Effector memory CD8-positive, alpha-beta T cell (primary cell): ENCODE measurements around the gene FIBP.
A peak's percentile ranks its signal among the peaks of the same experiment; 100 is the strongest.

Experiments
- ATAC-seq: fragments of 150-1000 bp; cut with Tn5 transposase; replicated peaks from 2 replicates; pipeline ENCODE4 v1.10.0; 2021; ENCODE audit warnings: mild to moderate bottlenecking, moderate library complexity
- DNase-seq, 3 experiments: peaks; one replicate each; pipeline ENCODE4 v3.0.0; 2021
- H3K27ac Mint-ChIP-seq, 2 donors: one replicate each; pipeline ENCODE4 v1.8.0; 2022; ENCODE audit warnings: mild to moderate bottlenecking in 2 of 2, mixed read lengths in 2 of 2, moderate library complexity in 2 of 2
- H3K27me3 Mint-ChIP-seq, 2 donors: one replicate each; pipeline ENCODE4 v1.8.0; 2022; ENCODE audit warnings: mixed read lengths in 2 of 2
- H3K36me3 Mint-ChIP-seq: one replicate; pipeline ENCODE4 v1.8.0; 2022; ENCODE audit warnings: mild to moderate bottlenecking, moderate library complexity, mixed read lengths; ENCODE audit not compliant: insufficient read depth
- H3K4me1 Mint-ChIP-seq, 2 donors: one replicate each; pipeline ENCODE4 v1.8.0; 2022; ENCODE audit warnings: low read depth in 2 of 2, mixed read lengths in 2 of 2
- H3K4me3 Mint-ChIP-seq, 2 donors: one replicate each; pipeline ENCODE4 v1.8.0; 2022; ENCODE audit warnings: mild to moderate bottlenecking in 2 of 2, mixed read lengths in 2 of 2, moderate library complexity in 2 of 2
- H3K9me3 Mint-ChIP-seq, 2 donors: one replicate each; pipeline ENCODE4 v1.8.0; 2022; ENCODE audit warnings: mixed read lengths in 2 of 2

Gene FIBP

DNA sequence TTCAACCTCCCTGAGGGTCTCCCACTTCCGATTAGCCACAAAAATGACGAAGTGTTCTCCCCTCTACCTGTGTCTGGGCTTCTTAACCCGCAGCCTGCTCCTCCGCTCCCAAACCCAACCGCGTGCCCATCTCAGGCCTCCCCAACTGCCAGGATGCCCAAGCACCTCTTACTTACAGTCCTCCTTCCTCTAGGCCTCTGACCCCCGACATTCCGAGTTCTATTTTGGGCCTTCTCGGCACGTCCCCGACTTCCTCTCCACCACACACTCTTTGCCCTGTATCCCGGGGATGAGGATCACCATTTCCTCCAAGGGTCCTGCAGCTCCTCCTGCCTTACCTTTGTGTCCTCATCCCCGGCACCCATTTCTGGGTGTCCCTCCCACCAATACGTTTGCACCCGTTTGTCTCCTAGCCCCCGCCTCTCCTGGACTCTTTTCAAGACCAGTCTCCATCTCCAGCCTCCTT lies 28.4 kb downstream of the FIBP start:
- peak in 1 of 3 experiments; percentile 38 for DNase-seq
- peak overlapping the region; percentile 79 to 92 for H3K27ac Mint-ChIP-seq
- peaks cover 47 to 59% of the 10 kb centered on the region in 2 donors for H3K4me1 Mint-ChIP-seq
- no peaks in the 10 kb centered on the region for H3K9me3 Mint-ChIP-seq
- peak overlapping the region; percentile 88 to 94 for H3K4me3 Mint-ChIP-seq
- no peak for ATAC-seq
- H3K27me3 Mint-ChIP-seq = no peaks in the 10 kb centered on the region
- peaks cover 78% of the 10 kb centered on the region for H3K36me3 Mint-ChIP-seq

DNA sequence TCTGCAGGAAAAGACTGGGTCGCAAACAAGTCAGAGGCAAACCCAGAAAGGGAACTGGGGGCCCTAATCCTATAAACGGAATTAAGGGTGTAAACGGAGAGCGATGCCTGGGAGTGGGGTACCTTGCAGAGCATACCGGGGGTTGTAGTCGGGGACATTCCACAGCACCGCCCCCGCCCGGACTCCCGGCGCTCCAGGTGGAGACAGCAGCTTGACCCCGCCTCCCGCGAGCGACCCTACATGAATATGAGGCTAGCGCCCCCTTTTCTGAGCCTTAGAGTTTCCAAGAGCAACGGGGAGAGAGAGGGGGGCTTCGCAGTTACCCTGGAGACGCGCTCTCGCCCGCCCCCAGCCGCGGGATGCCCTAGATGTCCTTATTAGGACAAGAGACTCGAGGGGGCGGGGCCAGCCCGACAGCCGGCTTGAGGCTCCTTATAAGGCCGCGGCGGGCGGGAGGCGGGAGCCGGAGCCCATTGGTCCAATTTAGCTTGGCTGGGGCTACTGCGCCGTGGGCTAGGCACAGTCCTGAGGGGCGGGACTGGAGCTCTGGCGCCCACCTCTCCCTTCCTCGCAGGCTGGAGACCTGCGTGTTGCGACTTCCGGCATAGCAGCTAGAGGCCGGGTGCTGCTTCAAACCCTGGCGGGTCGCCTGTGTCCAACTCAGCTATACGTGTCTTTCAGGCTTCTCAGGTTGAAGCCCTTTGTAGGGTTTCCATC lies 29.0 kb downstream of the FIBP start:
- peaks cover 78% of the 10 kb centered on the region for H3K36me3 Mint-ChIP-seq

DNA sequence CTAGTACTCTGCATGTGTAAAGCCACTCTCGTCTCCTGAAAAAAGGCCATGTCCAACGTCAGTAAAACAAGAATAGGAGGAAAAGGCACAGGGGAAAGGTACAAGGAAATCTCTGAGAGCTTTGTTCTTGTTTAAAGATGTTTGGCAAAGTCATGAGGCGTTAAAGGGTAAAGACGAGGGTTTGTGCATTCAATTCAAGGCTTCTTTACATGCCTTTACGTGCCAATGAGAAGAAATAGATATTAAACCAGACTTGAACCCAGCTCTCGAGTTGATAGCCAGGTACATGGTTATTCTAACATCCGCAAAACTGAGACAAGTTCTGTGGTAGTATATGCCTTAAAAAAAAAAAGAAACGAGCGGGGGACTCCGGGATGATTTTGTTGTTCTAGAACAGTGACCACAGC lies 29.6 kb downstream of the FIBP start:
- DNase-seq (no peak), ATAC-seq (no peak)
- H3K4me1 Mint-ChIP-seq = peaks cover 57 to 69% of the 10 kb centered on the region in 2 donors
- H3K9me3 Mint-ChIP-seq = no peaks in the 10 kb centered on the region
- H3K36me3 Mint-ChIP-seq = peaks cover 80% of the 10 kb centered on the region
- no peaks in the 10 kb centered on the region for H3K27me3 Mint-ChIP-seq
- H3K4me3 Mint-ChIP-seq = peak overlapping the region; percentile 88 to 94
- peak overlapping the region; percentile 79 to 92 for H3K27ac Mint-ChIP-seq

More for the DNA sequence above, 29.0 kb downstream of the FIBP start:
- DNase-seq (peak; percentile 91 to 97 (median 95)), ATAC-seq (peak; percentile 64)
- Mint-ChIP-seq H3K4me3 (peak overlapping the region; percentile 88 to 94), H3K27me3 (no peaks in the 10 kb centered on the region), H3K4me1 (peaks cover 52 to 65% of the 10 kb centered on the region in 2 donors), H3K27ac (peak overlapping the region; percentile 79 to 92), H3K9me3 (no peaks in the 10 kb centered on the region)

DNA sequence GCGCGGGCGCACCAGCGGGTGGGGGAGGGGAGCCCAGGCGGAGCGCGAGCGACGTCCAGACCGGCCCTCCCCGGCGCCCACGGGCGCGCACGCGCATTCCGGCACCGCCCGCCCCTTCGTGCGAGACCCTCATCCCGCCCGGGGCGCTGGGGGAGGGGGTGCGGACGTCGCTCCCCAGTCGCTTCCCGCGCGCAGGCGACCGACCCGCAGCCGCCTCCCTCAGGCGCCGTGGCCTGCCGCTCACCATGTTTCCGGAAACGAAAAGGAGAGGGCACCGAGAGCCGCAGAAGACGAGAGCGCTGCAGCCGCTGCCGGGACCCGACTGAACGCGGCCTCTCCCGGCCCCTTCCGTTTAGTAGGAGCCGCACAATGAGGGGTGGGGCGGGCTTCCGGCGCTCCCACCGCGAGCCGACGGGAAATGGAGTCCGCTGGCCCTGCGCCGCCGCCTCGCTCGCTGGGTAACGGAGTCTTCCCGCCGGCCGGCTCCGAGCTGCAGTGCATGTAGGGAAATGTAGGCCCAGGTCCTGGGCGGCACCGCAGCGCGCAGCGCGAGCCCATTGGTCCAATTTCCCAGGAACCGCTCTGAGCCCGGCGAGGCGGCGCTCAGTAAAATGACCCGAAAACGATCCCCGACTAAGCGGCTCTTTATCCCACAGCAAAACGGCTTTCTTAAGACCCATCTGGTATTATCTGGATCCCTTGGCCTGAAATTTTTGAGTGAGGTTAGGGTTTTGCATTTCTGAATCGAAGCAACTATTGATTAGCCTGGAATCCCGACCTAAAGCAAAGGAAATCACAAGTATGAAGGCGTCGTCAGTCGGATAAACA lies 30.2 kb downstream of the FIBP start, which contains the start of gene CFL1:
Gene CFL1, minus strand, starts transcription at position 328 of the 828 bp plus-strand sequence. Its CDS starts 81 bp downstream, at position 247.
- H3K9me3 Mint-ChIP-seq = no peaks in the 10 kb centered on the region
- peaks cover 60 to 69% of the 10 kb centered on the region in 2 donors for H3K4me1 Mint-ChIP-seq

DNA sequence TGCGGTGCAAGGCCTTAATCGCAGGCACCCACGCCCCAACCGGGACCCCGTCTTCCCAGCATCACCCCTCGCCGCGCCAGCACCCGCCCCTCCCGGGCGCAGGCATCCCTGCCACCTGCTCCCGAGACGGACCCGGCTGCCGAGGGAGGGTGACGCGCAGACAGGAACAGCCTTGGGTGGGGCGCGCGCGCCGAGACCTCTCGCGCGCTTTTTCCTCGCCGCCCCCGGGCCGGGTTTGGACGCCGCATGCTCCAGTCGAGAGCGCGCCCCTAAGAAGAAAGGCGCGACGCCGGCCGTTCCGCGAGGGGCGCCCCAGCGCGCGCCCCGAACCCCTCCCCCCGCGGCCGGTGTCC lies 30.8 kb downstream of the FIBP start:
- ATAC-seq (no peak), DNase-seq (peak; percentile 65 to 74 (median 66))
- Mint-ChIP-seq H3K36me3 (peaks cover 77% of the 10 kb centered on the region), H3K27ac (peak overlapping the region in 1 of 2 donors; percentile 92), H3K27me3 (no peaks in the 10 kb centered on the region), H3K4me1 (peaks cover 54 to 63% of the 10 kb centered on the region in 2 donors), H3K9me3 (no peaks in the 10 kb centered on the region), H3K4me3 (peak overlapping the region; percentile 88 to 94)

More for the DNA sequence above, 30.2 kb downstream of the FIBP start, which contains the start of gene CFL1:
- ATAC-seq = peak; percentile 62
- peak; percentile 93 to 95 (median 94) for DNase-seq
- H3K36me3 Mint-ChIP-seq = peaks cover 80% of the 10 kb centered on the region
- peak within 1 kb of the TSS; percentile 88 to 94 for H3K4me3 Mint-ChIP-seq
- H3K27ac Mint-ChIP-seq = peak within 1 kb of the TSS; percentile 79 to 92
- H3K27me3 Mint-ChIP-seq = no peaks in the 10 kb centered on the region

DNA sequence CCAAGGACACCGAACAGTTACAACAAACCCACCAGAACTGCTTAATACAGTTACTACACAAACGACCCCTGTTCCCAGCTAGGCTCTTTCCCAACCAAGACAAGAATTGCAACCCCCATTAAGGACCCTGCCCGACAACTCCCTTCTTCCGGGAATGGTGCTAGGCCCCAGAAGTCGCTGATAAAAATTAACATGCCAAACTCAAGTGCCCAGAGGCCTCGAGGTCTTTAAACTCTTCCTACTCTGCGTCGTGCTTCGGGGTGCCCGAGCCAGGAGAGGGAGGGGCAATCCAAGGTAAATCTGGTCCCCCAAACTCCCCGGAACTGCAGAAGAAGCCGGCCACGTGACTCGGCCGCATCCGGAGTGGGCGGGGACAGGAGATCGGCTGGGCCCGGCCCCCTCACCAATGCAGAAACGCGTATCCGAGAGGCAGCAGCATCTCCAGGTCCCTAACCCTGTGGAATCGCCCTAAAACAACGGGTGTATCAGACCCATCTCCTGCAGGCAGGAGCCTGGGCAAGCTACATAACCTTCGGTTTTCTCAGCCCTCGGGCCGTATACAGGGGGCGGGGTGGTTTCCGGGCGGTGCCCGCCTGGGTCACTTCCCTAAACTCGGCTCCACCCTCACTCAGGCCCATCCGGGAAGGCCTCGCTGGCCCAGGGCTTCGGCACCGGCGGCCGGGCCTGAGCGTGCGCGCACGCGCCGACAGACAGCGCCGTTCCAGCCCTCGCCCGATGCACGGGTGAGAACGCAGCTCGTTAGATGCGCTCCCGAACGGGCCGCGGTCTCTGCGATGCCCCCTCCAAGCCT lies 31.4 kb downstream of the FIBP start:
- peak; percentile 9 for ATAC-seq
- Mint-ChIP-seq H3K27me3 (no peaks in the 10 kb centered on the region), H3K9me3 (no peaks in the 10 kb centered on the region), H3K4me3 (peak overlapping the region; percentile 88 to 94), H3K27ac (peak overlapping the region; percentile 89 to 92), H3K4me1 (peaks cover 56 to 62% of the 10 kb centered on the region in 2 donors), H3K36me3 (peaks cover 80% of the 10 kb centered on the region)
- peak; percentile 79 to 81 (median 79) for DNase-seq

DNA sequence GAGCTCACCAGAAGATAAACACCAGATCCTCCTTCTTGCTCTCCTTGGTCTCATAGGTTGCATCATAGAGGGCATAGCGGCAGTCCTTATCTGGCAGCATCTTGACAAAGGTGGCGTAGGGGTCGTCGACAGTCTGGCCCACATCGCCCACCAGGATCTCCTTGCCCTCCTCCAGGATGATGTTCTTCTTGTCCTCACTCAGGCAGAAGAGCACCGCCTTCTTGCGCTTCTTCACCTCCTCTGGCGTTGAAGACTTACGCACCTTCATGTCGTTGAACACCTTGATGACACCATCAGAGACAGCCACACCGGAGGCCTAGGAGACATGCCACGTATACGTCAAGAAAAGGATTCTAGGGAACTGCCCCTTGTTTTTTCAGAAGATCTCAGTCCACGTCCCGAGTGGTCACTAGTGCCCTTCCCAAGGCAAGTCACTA lies 32.3 kb downstream of the FIBP start:
- peak overlapping the region; percentile 88 to 94 for H3K4me3 Mint-ChIP-seq
- H3K36me3 Mint-ChIP-seq = peaks cover 88% of the 10 kb centered on the region
- H3K27me3 Mint-ChIP-seq = no peaks in the 10 kb centered on the region
- no peak for DNase-seq
- peak overlapping the region in 1 of 2 donors; percentile 92 for H3K27ac Mint-ChIP-seq
- H3K9me3 Mint-ChIP-seq = no peaks in the 10 kb centered on the region
- peaks cover 52 to 55% of the 10 kb centered on the region in 2 donors for H3K4me1 Mint-ChIP-seq
- no peak for ATAC-seq

DNA sequence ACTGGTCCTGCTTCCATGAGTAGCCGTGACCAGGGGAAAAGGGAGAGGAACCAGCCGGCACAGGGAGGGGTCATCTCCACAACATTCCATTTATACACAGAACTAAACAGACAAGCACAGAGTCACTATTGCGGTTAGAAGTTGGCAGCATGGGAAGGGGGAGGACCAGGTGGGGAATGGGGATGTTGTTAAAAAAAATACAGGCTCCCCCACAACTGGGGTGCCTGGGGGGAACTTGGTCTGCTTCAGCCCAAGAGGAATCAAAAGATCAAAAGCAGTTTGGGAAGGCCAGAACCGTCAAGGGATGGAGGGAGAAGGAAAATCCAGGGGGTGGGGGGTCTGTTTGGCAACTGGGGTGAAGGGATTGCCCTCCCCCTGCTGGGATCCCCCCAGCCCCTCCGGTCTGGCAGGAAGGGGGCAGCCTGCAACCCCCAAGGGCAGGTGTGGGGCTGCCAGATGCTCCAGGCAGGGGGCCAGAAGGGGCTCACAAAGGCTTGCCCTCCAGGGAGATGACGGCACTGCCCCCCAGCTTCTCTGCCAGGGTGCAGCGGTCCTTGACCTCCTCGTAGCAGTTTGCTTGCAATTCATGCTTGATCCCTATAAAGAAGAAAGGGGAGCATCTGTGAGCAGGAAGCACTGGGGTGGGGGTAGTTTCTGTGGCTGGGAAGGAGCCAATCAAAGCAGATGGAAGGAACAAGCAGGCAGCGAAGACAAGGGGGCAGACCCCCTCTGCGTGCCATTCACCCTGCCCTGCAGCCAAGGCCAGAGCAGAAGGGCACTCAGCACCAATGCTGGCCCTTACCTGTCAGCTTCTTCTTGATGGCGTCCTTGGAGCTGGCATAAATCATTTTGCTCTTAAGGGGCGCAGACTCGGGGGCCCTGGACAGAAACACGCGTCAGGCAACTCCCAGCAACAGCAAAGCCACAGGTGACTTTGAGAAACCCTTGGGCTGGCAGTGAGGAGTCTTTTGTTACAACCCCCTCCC lies 33.1 kb downstream of the FIBP start:
- peaks cover 93% of the 10 kb centered on the region for H3K36me3 Mint-ChIP-seq

DNA sequence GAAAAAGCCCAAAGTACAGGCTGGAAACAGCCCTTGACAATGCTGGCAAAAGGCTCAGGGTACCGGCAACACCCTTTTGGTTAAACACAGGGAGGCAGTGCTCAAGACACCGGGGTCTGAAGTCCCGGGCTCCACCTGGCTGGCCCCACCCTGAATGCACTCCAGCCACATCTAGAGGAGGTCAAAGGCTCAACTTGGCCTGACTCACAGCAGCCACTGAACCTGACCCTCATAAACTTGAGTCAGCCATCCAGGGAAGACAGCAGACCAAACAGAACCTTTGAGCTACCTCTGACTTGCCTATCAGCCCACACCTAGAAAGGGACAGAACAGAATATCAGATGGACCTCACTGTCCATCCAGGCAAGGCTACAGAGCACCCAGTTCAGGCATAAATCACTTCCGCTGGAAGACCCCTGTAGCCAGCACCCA lies 34.1 kb downstream of the FIBP start:
- Mint-ChIP-seq H3K36me3 (peaks cover 88% of the 10 kb centered on the region), H3K9me3 (no peaks in the 10 kb centered on the region), H3K4me3 (peak overlapping the region; percentile 50 to 62), H3K4me1 (peaks cover 40 to 43% of the 10 kb centered on the region in 2 donors), H3K27ac (peak overlapping the region in 1 of 2 donors; percentile 83), H3K27me3 (no peaks in the 10 kb centered on the region)
- ATAC-seq = no peak
- DNase-seq = no peak

More for the DNA sequence above, 33.1 kb downstream of the FIBP start:
- DNase-seq (no peak), ATAC-seq (no peak)
- Mint-ChIP-seq H3K4me1 (peaks cover 47 to 49% of the 10 kb centered on the region in 2 donors), H3K9me3 (no peaks in the 10 kb centered on the region), H3K4me3 (peak overlapping the region; percentile 50 to 88), H3K27me3 (no peaks in the 10 kb centered on the region), H3K27ac (no peak overlapping the region)

DNA sequence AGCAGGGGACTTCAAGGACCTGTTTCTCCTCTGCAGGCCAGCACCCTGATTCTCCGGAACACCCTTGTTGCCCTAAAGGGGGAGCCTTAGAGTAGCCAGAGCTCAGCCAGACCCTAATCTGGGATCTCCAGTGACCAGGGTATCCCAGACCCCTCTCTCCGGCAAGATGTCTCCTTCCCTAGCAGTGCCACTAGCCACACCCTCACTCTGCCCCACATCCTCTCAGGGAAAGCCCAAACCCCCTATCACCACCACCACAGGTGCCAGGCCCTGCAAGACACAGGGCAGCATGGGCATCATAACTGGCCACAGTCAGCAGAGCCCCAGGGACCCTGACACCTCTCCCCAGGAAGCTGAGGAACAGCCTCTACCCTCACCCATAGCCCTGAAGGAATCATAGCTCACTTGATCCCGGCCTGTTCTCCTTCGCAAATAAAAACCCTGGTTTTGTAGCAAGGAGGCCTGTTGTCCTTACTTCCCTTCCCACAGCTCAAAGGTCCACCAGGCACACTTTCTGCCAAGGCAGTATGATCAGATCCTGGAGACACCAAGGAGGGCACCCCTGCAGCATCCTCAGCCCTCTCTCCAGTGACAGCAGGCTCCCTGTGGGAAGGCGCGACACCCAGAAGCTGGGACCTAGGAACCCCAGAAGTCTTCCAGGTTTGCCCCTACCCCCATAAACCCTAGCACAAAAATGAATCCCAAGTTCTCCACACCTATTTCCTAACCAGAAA lies 34.9 kb downstream of the FIBP start:
- Mint-ChIP-seq H3K36me3 (peaks cover 81% of the 10 kb centered on the region), H3K27ac (peak overlapping the region in 1 of 2 donors; percentile 83), H3K4me1 (peaks cover 33 to 37% of the 10 kb centered on the region in 2 donors), H3K27me3 (no peaks in the 10 kb centered on the region), H3K9me3 (no peaks in the 10 kb centered on the region), H3K4me3 (no peak overlapping the region)
- DNase-seq (no peak), ATAC-seq (no peak)

DNA sequence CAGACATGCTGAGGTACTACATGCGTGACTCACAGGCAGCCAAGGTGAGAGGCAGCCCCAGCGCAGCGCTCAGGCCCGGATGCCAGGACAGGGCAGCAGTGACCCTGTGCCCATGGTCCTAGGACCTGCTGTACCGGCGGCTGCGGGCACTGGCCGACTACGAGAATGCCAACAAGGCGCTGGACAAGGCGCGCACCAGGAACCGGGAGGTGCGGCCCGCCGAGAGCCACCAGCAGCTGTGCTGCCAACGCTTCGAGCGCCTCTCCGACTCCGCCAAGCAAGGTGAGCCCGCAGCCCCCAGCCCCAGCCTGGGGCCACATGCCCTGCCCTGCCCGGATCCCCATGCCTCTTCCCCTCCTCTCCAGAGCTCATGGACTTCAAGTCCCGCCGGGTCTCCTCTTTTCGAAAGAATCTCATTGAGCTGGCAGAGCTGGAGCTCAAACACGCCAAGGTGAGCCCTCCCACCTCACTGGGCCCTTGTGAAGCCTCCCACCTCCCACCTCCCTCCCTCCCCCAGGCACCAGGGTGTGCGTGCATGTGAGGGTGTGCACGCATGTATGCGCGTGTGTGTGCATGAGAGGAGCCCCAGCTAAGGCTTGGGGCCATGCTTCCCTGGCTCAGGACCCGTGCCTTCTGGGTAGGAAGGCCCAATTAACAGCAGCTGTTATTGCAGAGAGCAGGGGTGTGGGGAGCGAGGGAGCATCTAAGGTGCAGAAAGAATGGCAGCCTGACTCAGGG lies 35.6 kb downstream of the FIBP start:
- ATAC-seq (no peak), DNase-seq (no peak)
- H3K27ac Mint-ChIP-seq = no peak overlapping the region
- no peaks in the 10 kb centered on the region for H3K27me3 Mint-ChIP-seq
- H3K9me3 Mint-ChIP-seq = no peaks in the 10 kb centered on the region
- peaks cover 31 to 33% of the 10 kb centered on the region in 2 donors for H3K4me1 Mint-ChIP-seq
- H3K36me3 Mint-ChIP-seq = peaks cover 73% of the 10 kb centered on the region
- no peak overlapping the region for H3K4me3 Mint-ChIP-seq
